IMR-90 (cell line): ENCODE results near the gene CCER1. TPM values are rescaled to one million over a fixed set of nuclear protein-coding genes. Genes with fewer than 3 reads are reported as not detected.
A peak's percentile ranks its signal among the peaks of the same experiment; 100 is the strongest.

Experiments
- ATAC-seq: fragments of 200-7000 bp; cut with Tn5 transposase; 2 replicates; pipeline ENCODE4 v1.9.1; 2020; ENCODE audit warnings: low read depth, mild to moderate bottlenecking, moderate library complexity
- BruUV-seq: library from RNA; stranded (reverse); fragments of 400-500 nt; replicated peaks from 2 replicates; lab custom pipeline; 2021; lab: Mats Ljungman, UMichigan
- CTCF ChIA-PET: fragments of 300-600 bp; formaldehyde crosslinking; extraction: SDS; loops from one replicate; lab custom pipeline; 2021; ENCODE audit warnings: antibody characterized with exemption; lab: Yijun Ruan, JAX
- POLR2A ChIA-PET: fragments of 300-600 bp; sonication (Branson Sonifier 250); formaldehyde crosslinking; loops from one replicate; lab custom pipeline; 2022; ENCODE audit warnings: antibody characterized with exemption; ENCODE audit not compliant: unreplicated experiment; lab: Charles Lee
- DNase-seq: peaks from one replicate; pipeline ENCODE4 v3.0.0; 2013
- H2AFZ ChIP-seq: replicated peaks from 2 replicates; pipeline ENCODE3; 2013; ENCODE audit warnings: low read length, mild to moderate bottlenecking; ENCODE audit not compliant: poor library complexity
- H2AK5ac ChIP-seq: 2 replicates; pipeline ENCODE4 v1.6.1; 2013; ENCODE audit warnings: low read depth, low read length, inconsistent platforms
- H2AK9ac ChIP-seq: replicated peaks from 2 replicates; pipeline ENCODE3; 2013; ENCODE audit warnings: mild to moderate bottlenecking, low read depth, low read length, moderate library complexity; ENCODE audit not compliant: poor library complexity
- H2BK120ac ChIP-seq: 2 replicates; pipeline ENCODE4 v1.6.1; 2013; ENCODE audit warnings: low read depth, low read length, inconsistent platforms
- H2BK15ac ChIP-seq: 3 replicates; pipeline ENCODE4 v1.6.1; 2013; ENCODE audit warnings: low read depth, low read length, inconsistent platforms
- H2BK20ac ChIP-seq: 2 replicates; pipeline ENCODE4 v1.6.1; 2013; ENCODE audit warnings: low read depth, mild to moderate bottlenecking, inconsistent platforms, low read length, moderate library complexity
- H2BK5ac ChIP-seq: 2 replicates; pipeline ENCODE4 v1.6.1; 2013; ENCODE audit warnings: mild to moderate bottlenecking, low read depth, low read length, inconsistent platforms; ENCODE audit not compliant: poor library complexity, severe bottlenecking
- H3K14ac ChIP-seq: replicated peaks from 2 replicates; pipeline ENCODE4 v1.6.1; 2013; ENCODE audit warnings: low read depth, low read length, inconsistent platforms
- H3K18ac ChIP-seq: 2 replicates; pipeline ENCODE4 v1.6.1; 2013; ENCODE audit warnings: low read depth, low read length, control low read depth
- H3K23ac ChIP-seq: 2 replicates; pipeline ENCODE4 v1.6.1; 2013; ENCODE audit warnings: low read depth, low read length, inconsistent platforms
- H3K27ac ChIP-seq: 2 replicates; pipeline ENCODE4 v1.5.1; 2013; ENCODE audit warnings: mild to moderate bottlenecking, control low read depth, low read length; ENCODE audit not compliant: insufficient read depth
- H3K27me3 ChIP-seq: 2 replicates; pipeline ENCODE4 v1.6.1; 2013; ENCODE audit warnings: low read length; ENCODE audit not compliant: control insufficient read depth, insufficient read depth
- H3K36me3 ChIP-seq: 2 replicates; pipeline ENCODE4 v1.6.1; 2013; ENCODE audit warnings: low read length, mixed read lengths; ENCODE audit not compliant: control insufficient read depth, insufficient read depth
- H3K4ac ChIP-seq: 2 replicates; pipeline ENCODE4 v1.6.1; 2013; ENCODE audit warnings: low read depth, low read length, inconsistent platforms
- H3K4me1 ChIP-seq: 2 replicates; pipeline ENCODE4 v1.6.1; 2013; ENCODE audit warnings: low read length, mixed read lengths; ENCODE audit not compliant: control insufficient read depth, insufficient read depth
- H3K4me2 ChIP-seq: 2 replicates; pipeline ENCODE4 v1.6.1; 2013; ENCODE audit warnings: low read depth, mild to moderate bottlenecking, control low read depth, low read length, moderate library complexity
- H3K4me3 ChIP-seq: 2 replicates; pipeline ENCODE4 v1.5.1; 2013; ENCODE audit warnings: low read depth, mild to moderate bottlenecking, control low read depth, low read length, moderate library complexity; ENCODE audit not compliant: insufficient read depth
- H3K56ac ChIP-seq: 2 replicates; pipeline ENCODE4 v1.6.1; 2013; ENCODE audit warnings: low read length, inconsistent platforms; ENCODE audit not compliant: insufficient read depth; ENCODE audit errors: extremely low read depth
- H3K79me1 ChIP-seq, 2 experiments: 2 replicates each; pipeline ENCODE4 v1.6.1; 2013; ENCODE audit warnings: low read length in 2 of 2, inconsistent platforms in 1 of 2, low read depth in 1 of 2
- H3K9ac ChIP-seq: 2 replicates; pipeline ENCODE4 v1.6.1; 2013; ENCODE audit warnings: low read depth, low read length, control low read depth
- H3K9me1 ChIP-seq: 2 replicates; pipeline ENCODE4 v1.6.1; 2013; ENCODE audit warnings: low read length, inconsistent platforms; ENCODE audit not compliant: insufficient read depth
- H3K9me3 ChIP-seq: 2 replicates; pipeline ENCODE4 v1.6.1; 2013; ENCODE audit warnings: low read length; ENCODE audit not compliant: control insufficient read depth, insufficient read depth
- H4K20me1 ChIP-seq: 2 replicates; pipeline ENCODE4 v1.6.1; 2013; ENCODE audit warnings: low read length, inconsistent platforms; ENCODE audit not compliant: insufficient read depth
- H4K5ac ChIP-seq: 2 replicates; pipeline ENCODE4 v1.6.1; 2013; ENCODE audit warnings: mild to moderate bottlenecking, low read depth, low read length, control low read depth
- H4K8ac ChIP-seq, 2 experiments: 2 replicates each; pipeline ENCODE4 v1.6.1; 2013; ENCODE audit warnings: low read depth in 2 of 2, low read length in 2 of 2, control low read depth in 1 of 2, inconsistent platforms in 1 of 2
- H4K91ac ChIP-seq: 2 replicates; pipeline ENCODE4 v1.6.1; 2013; ENCODE audit warnings: low read depth, low read length, inconsistent platforms; ENCODE audit not compliant: insufficient read depth
- BHLHE40 ChIP-seq: fragments of 150-350 bp; IDR thresholded peaks from 2 replicates; pipeline ENCODE4 v1.6.1; 2016; ENCODE audit warnings: mild to moderate bottlenecking, low read depth, low read length
- CEBPB ChIP-seq: IDR thresholded peaks from 2 replicates; pipeline ENCODE4 v1.6.1; 2012; ENCODE audit warnings: low read depth, low read length, improper control_type of control experiment
- CHD1 ChIP-seq: IDR thresholded peaks from 2 replicates; pipeline ENCODE4 v1.6.1; 2012; ENCODE audit warnings: low read depth, low read length, improper control_type of control experiment
- FOS ChIP-seq: fragments of 150-350 bp; IDR thresholded peaks from 2 replicates; pipeline ENCODE4 v1.6.1; 2016; ENCODE audit warnings: low read depth, low read length
- MAFK ChIP-seq: IDR thresholded peaks from 2 replicates; pipeline ENCODE4 v1.6.1; 2012; ENCODE audit warnings: low read depth, low read length, improper control_type of control experiment
- MAZ ChIP-seq: IDR thresholded peaks from 2 replicates; pipeline ENCODE4 v1.6.1; 2012; ENCODE audit warnings: low read depth, mild to moderate bottlenecking, low read length, improper control_type of control experiment, moderate library complexity, borderline replicate concordance
- MXI1 ChIP-seq: IDR thresholded peaks from 2 replicates; pipeline ENCODE4 v1.6.1; 2012; ENCODE audit warnings: low read depth, mild to moderate bottlenecking, low read length, moderate library complexity, borderline replicate concordance
- NFE2L2 ChIP-seq: fragments of 150-350 bp; IDR thresholded peaks from 2 replicates; pipeline ENCODE4 v1.6.1; 2016; ENCODE audit warnings: low read depth, mild to moderate bottlenecking, low read length
- POLR2A ChIP-seq: IDR thresholded peaks from 2 replicates; pipeline ENCODE4 v1.6.1; 2012; ENCODE audit warnings: mild to moderate bottlenecking, low read depth, low read length
- RAD21 ChIP-seq: IDR thresholded peaks from 2 replicates; pipeline ENCODE4 v1.6.1; 2012; ENCODE audit warnings: low read length, improper control_type of control experiment
- RCOR1 ChIP-seq: IDR thresholded peaks from 2 replicates; pipeline ENCODE4 v1.6.1; 2012; ENCODE audit warnings: mild to moderate bottlenecking, low read length, improper control_type of control experiment; ENCODE audit not compliant: insufficient replicate concordance
- RFX5 ChIP-seq: IDR thresholded peaks from 2 replicates; pipeline ENCODE4 v1.8.0; 2012; ENCODE audit warnings: low read depth, mild to moderate bottlenecking, low read length, moderate library complexity
- SMC3 ChIP-seq: fragments of 150-350 bp; IDR thresholded peaks from 2 replicates; pipeline ENCODE4 v1.6.1; 2016; ENCODE audit warnings: low read depth, mild to moderate bottlenecking, antibody characterized with exemption, low read length, moderate library complexity
- whole genome bisulfite sequencing, 2 experiments: methylation state at CpG; one replicate each; pipeline versions ENCODE4 v1.1.5 to v1.1.7; 2013; ENCODE audit warnings: missing lambda C conversion rate in 2 of 2; ENCODE audit not compliant: insufficient read length in 1 of 2; ENCODE audit errors: extremely low coverage in 2 of 2; 5-methylcytosine and 5-hydroxymethylcytosine counted together
- dilution Hi-C: fragments of 300-500 bp; cut with HindIII; formaldehyde crosslinking; loops from one replicate; pipeline ENCODE4 v1.14.3; 2018; ENCODE audit warnings: low sequenced_read_pairs; ENCODE audit not compliant: unreplicated experiment
- in situ Hi-C: fragments of 300-500 bp; cut with MboI; formaldehyde crosslinking; loops from 3 replicates; pipeline ENCODE4 v1.14.3; 2019; ENCODE audit warnings: low sequenced_read_pairs, inconsistent platforms, mixed read lengths
- intact Hi-C: fragments of 100-400 bp; cut with micrococcal nuclease; formaldehyde crosslinking; loops from 2 replicates; pipeline ENCODE4 v1.10.0; 2022
- polyA plus RNA-seq, 3 experiments: library from polyadenylated mRNA; depleted of rRNA; stranded (reverse); fragments of >200 nt; gene quantifications; 2 replicates each; pipeline ENCODE4 v1.2.3, GENCODE V29; 2012; ENCODE audit warnings: low replicate concordance in 1 of 3
- total RNA-seq: library from RNA; depleted of rRNA; stranded (reverse); fragments of >200 nt; gene quantifications from 2 replicates; pipeline ENCODE4 v1.2.3, GENCODE V29; 2012
- TF ChIP-seq, protein P1 (sequence below): conservative IDR thresholded peaks from 2 replicates; pipeline ENCODE4 v1.5.1; 2012; ENCODE audit warnings: mild to moderate bottlenecking, low read depth, low read length, improper control_type of control experiment
- TF ChIP-seq, protein P2 (sequence below): fragments of 150-350 bp; IDR thresholded peaks from 2 replicates; pipeline ENCODE4 v1.6.1; 2016; ENCODE audit warnings: low read depth, mild to moderate bottlenecking, low read length, moderate library complexity, borderline replicate concordance
- TF ChIP-seq, protein P3 (sequence below): fragments of 150-350 bp; IDR thresholded peaks from 2 replicates; pipeline ENCODE4 v1.6.1; 2017; ENCODE audit warnings: mild to moderate bottlenecking, antibody characterized with exemption, low read length, low read depth

The CCER1 gene
- total and polyA plus RNA-seq, 2 of the 4 experiments (the other 2 are of a cell fraction), result not detected

DNA sequence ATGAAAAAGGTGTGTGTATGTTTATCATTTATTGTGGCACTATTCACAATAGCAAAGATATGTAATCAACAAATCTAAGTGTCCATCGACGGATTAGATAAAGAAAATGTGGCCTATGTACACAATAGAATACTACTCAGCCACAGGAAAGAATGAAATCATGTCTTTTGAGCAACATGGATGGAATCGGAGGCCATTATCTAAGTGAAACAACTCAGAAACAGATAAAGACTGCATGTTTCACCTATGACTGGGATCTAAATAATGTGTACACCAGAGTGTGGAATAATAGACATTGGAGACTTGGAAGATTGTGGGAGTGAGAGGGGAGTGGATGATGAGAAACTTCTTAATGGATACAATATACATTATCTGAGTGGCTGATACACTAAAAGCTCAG lies 44.0 kb downstream of the CCER1 start:
- H2AK9ac ChIP-seq, result no peak overlapping the region
- no peak overlapping the region for H3K4ac ChIP-seq
- no peak overlapping the region for H3K18ac ChIP-seq
- dilution Hi-C loops (no loop called here), intact Hi-C loops (no loop called here), in situ Hi-C loops (no loop called here)
- no peak overlapping the region for H4K5ac ChIP-seq
- H2BK15ac ChIP-seq, result no peak overlapping the region
- 0 out of 4 replicates have a peak overlapping the region, but pooled peaks of 1 of the 2 experiments have one; percentile 3 for H4K8ac ChIP-seq
- H3K4me1 ChIP-seq, result peaks cover 2% of the 10 kb centered on the region; the same call in 1 of the 2 replicates
- H3K9ac ChIP-seq, result no peak overlapping the region
- no peak overlapping the region for H2AK5ac ChIP-seq
- no peak overlapping the region for H3K14ac ChIP-seq
- POLR2A ChIA-PET, result no interaction called here
- H3K9me1 ChIP-seq, result no peaks in the 10 kb centered on the region
- H3K36me3 ChIP-seq, result no peaks in the 10 kb centered on the region
- no peaks in the 10 kb centered on the region for H3K27me3 ChIP-seq
- H3K27ac ChIP-seq, result no peak overlapping the region
- WGBS, 2 experiments, result no CpG with 5 or more reads among the region's 3 CpGs
- H3K4me2 ChIP-seq, result peak overlapping the region; percentile 44; the same call in 1 of the 2 replicates
- H3K79me1 ChIP-seq, result no peaks in the 10 kb centered on the region
- TF ChIP-seq SMC3, result no peak
- no peak for TF ChIP-seq MAZ
- no peak for TF ChIP-seq BHLHE40
- no peak for TF ChIP-seq NFE2L2
- no peak for TF ChIP-seq CHD1
- no peak for TF ChIP-seq CEBPB
- TF ChIP-seq FOS, result no peak
- TF ChIP-seq, protein P1, sequence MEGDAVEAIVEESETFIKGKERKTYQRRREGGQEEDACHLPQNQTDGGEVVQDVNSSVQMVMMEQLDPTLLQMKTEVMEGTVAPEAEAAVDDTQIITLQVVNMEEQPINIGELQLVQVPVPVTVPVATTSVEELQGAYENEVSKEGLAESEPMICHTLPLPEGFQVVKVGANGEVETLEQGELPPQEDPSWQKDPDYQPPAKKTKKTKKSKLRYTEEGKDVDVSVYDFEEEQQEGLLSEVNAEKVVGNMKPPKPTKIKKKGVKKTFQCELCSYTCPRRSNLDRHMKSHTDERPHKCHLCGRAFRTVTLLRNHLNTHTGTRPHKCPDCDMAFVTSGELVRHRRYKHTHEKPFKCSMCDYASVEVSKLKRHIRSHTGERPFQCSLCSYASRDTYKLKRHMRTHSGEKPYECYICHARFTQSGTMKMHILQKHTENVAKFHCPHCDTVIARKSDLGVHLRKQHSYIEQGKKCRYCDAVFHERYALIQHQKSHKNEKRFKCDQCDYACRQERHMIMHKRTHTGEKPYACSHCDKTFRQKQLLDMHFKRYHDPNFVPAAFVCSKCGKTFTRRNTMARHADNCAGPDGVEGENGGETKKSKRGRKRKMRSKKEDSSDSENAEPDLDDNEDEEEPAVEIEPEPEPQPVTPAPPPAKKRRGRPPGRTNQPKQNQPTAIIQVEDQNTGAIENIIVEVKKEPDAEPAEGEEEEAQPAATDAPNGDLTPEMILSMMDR, result no peak
- no peak for TF ChIP-seq POLR2A
- TF ChIP-seq MAFK, result no peak
- TF ChIP-seq, protein P2, sequence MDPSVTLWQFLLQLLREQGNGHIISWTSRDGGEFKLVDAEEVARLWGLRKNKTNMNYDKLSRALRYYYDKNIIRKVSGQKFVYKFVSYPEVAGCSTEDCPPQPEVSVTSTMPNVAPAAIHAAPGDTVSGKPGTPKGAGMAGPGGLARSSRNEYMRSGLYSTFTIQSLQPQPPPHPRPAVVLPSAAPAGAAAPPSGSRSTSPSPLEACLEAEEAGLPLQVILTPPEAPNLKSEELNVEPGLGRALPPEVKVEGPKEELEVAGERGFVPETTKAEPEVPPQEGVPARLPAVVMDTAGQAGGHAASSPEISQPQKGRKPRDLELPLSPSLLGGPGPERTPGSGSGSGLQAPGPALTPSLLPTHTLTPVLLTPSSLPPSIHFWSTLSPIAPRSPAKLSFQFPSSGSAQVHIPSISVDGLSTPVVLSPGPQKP, result no peak
- no peak for TF ChIP-seq RCOR1
- no peak for TF ChIP-seq RAD21
- TF ChIP-seq MXI1, result no peak
- TF ChIP-seq, protein P3, sequence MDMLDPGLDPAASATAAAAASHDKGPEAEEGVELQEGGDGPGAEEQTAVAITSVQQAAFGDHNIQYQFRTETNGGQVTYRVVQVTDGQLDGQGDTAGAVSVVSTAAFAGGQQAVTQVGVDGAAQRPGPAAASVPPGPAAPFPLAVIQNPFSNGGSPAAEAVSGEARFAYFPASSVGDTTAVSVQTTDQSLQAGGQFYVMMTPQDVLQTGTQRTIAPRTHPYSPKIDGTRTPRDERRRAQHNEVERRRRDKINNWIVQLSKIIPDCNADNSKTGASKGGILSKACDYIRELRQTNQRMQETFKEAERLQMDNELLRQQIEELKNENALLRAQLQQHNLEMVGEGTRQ, result no peak
- no peak for TF ChIP-seq RFX5
- no peak for ATAC-seq
- CTCF ChIA-PET, result no interaction called here
- H2BK120ac ChIP-seq, result no peak overlapping the region
- peak; percentile 47 for DNase-seq
- no peak overlapping the region for H2BK5ac ChIP-seq
- H4K91ac ChIP-seq, result no peak overlapping the region
- H3K4me3 ChIP-seq, result no peak overlapping the region
- H4K20me1 ChIP-seq, result no peaks in the 10 kb centered on the region
- BruUV-seq, result no TSS peak
- H2BK20ac ChIP-seq, result no peak overlapping the region
- no peak overlapping the region for H3K23ac ChIP-seq
- no peaks in the 10 kb centered on the region for H3K9me3 ChIP-seq
- H3K56ac ChIP-seq, result no peak overlapping the region
- no peak overlapping the region for H2AFZ ChIP-seq
